B cell (primary cell): ENCODE measurements around the gene ZDHHC1. TPM values are rescaled to one million over a fixed set of nuclear protein-coding genes. Genes with fewer than 3 reads are reported as not detected.

Experiments used
- ATAC-seq: fragments of 200-7000 bp; cut with Tn5 transposase; one replicate; pipeline ENCODE4 v1.10.0; 2021; ENCODE audit warnings: low read depth, mild to moderate bottlenecking, moderate number of reproducible peaks, moderate library complexity
- CTCF ChIA-PET: fragments of 350-600 bp; sonication (Branson Sonifier 250); formaldehyde crosslinking; loops from one replicate; lab custom pipeline; 2021; ENCODE audit warnings: antibody characterized with exemption, inconsistent platforms; lab: Charles Lee
- POLR2A ChIA-PET: fragments of 350-600 bp; sonication (Branson Sonifier 250); formaldehyde crosslinking; loops from one replicate; lab custom pipeline; 2021; ENCODE audit warnings: antibody characterized with exemption; lab: Charles Lee
- DNase-seq: peaks from one replicate; pipeline ENCODE4 v3.0.0; 2013
- H2AFZ ChIP-seq: 2 replicates; pipeline ENCODE4 v1.6.1; 2012; ENCODE audit warnings: mild to moderate bottlenecking, low read depth, low read length; ENCODE audit not compliant: insufficient read depth, poor library complexity, severe bottlenecking
- H3K27ac ChIP-seq, 2 donors: 1 replicate in 1 of 2; 2 replicates in 1 of 2; pipeline ENCODE4 v1.5.1; 2012 to 2013; ENCODE audit warnings: low read length in 2 of 2, mild to moderate bottlenecking in 2 of 2, moderate library complexity in 1 of 2
- H3K27me3 ChIP-seq, 4 experiments: fragments of 200-600 bp in 1 of 4; sonication (generic) in 1 of 4; replicated peaks in 1 of 4; 1 replicate in 2 of 4; 2 replicates in 2 of 4; pipeline versions ENCODE4 v1.6.1 to v1.7.0; 2013 to 2016; ENCODE audit warnings: low read length in 3 of 4, mild to moderate bottlenecking in 2 of 4, mixed read lengths in 1 of 4, moderate library complexity in 1 of 4; ENCODE audit not compliant: insufficient read depth in 4 of 4, control insufficient read depth in 3 of 4; ENCODE audit errors: control extremely low read depth in 1 of 4
- H3K36me3 ChIP-seq, 2 experiments: replicated peaks in 1 of 2; 1 replicate in 1 of 2; 2 replicates in 1 of 2; pipeline versions ENCODE4 v1.6.1 to v1.7.1; 2013; ENCODE audit warnings: low read length in 1 of 2; ENCODE audit not compliant: insufficient read depth in 2 of 2, control insufficient read depth in 1 of 2; ENCODE audit errors: control extremely low read depth in 1 of 2, extremely low read depth in 1 of 2
- H3K4me1 ChIP-seq, 2 donors: fragments of 200-600 bp in 1 of 2; sonication (generic) in 1 of 2; 1 replicate in 1 of 2; 2 replicates in 1 of 2; pipeline versions ENCODE4 v1.5.1 to v1.6.1; 2013 to 2017; ENCODE audit warnings: low read length in 2 of 2; ENCODE audit not compliant: control insufficient read depth in 2 of 2, insufficient read depth in 2 of 2
- H3K4me2 ChIP-seq: replicated peaks from 2 replicates; pipeline ENCODE3; 2012; ENCODE audit warnings: mild to moderate bottlenecking, low read depth, low read length; ENCODE audit not compliant: poor library complexity, severe bottlenecking
- H3K4me3 ChIP-seq, 5 experiments: fragments of 200-600 bp in 1 of 5; sonication (generic) in 1 of 5; 1 replicate in 3 of 5; 2 replicates in 2 of 5; pipeline versions ENCODE4 v1.5.1 to v1.7.0; 2011 to 2016; ENCODE audit warnings: low read length in 4 of 5, mild to moderate bottlenecking in 4 of 5, low read depth in 2 of 5, control low read depth in 1 of 5, moderate library complexity in 1 of 5; ENCODE audit not compliant: insufficient read depth in 1 of 5; ENCODE audit errors: control extremely low read depth in 1 of 5, extremely low read depth in 1 of 5
- H3K79me2 ChIP-seq: fragments of 200-600 bp; sonication (generic); one replicate; pipeline ENCODE4 v1.6.0; 2016; ENCODE audit warnings: low read length; ENCODE audit not compliant: control insufficient read depth, insufficient read depth
- H3K9ac ChIP-seq: fragments of 200-600 bp; sonication (generic); 2 replicates; pipeline ENCODE4 v1.6.1; 2017; ENCODE audit warnings: mild to moderate bottlenecking, low read length, moderate library complexity
- H3K9me3 ChIP-seq, 3 donors: one replicate each; pipeline versions ENCODE4 v1.6.1 to v1.7.1; 2013; ENCODE audit warnings: low read length in 2 of 3; ENCODE audit not compliant: control insufficient read depth in 2 of 3, insufficient read depth in 1 of 3; ENCODE audit errors: control extremely low read depth in 1 of 3
- H4K20me1 ChIP-seq: 2 replicates; pipeline ENCODE4 v1.6.0; 2012; ENCODE audit warnings: mild to moderate bottlenecking, low read length; ENCODE audit not compliant: insufficient read depth, control insufficient read depth, poor library complexity, severe bottlenecking
- H3K27ac Mint-ChIP-seq: one replicate; pipeline ENCODE4 v1.8.0; 2021; ENCODE audit warnings: mixed read lengths
- H3K27me3 Mint-ChIP-seq: one replicate; pipeline ENCODE4 v1.8.0; 2021; ENCODE audit warnings: mixed read lengths
- H3K4me1 Mint-ChIP-seq: one replicate; pipeline ENCODE4 v1.8.0; 2021; ENCODE audit warnings: mixed read lengths
- H3K4me3 Mint-ChIP-seq: one replicate; pipeline ENCODE4 v1.8.0; 2021; ENCODE audit warnings: mixed read lengths
- H3K9me3 Mint-ChIP-seq: one replicate; pipeline ENCODE4 v1.8.0; 2022; ENCODE audit warnings: mixed read lengths; ENCODE audit not compliant: insufficient read depth
- CTCF ChIP-seq: fragments of 200-600 bp; IDR thresholded peaks from one replicate; pipeline ENCODE4 v1.8.0; 2022; ENCODE audit warnings: antibody characterized with exemption, mild to moderate bottlenecking
- EZH2 ChIP-seq: IDR thresholded peaks from 2 replicates; pipeline ENCODE4 v1.6.1; 2012; ENCODE audit warnings: borderline replicate concordance, low read depth, mild to moderate bottlenecking, moderate library complexity, low read length; ENCODE audit not compliant: insufficient read depth, poor library complexity, severe bottlenecking
- WGBS: methylation state at CpG from one replicate; pipeline ENCODE4 v1.1.5; 2013; ENCODE audit warnings: missing lambda C conversion rate; ENCODE audit not compliant: insufficient coverage; 5-methylcytosine and 5-hydroxymethylcytosine counted together
- intact Hi-C: fragments of 100-400 bp; cut with micrococcal nuclease; formaldehyde crosslinking; loops from one replicate; pipeline ENCODE4 v1.10.0; 2022
- polyA plus RNA-seq: library from polyadenylated mRNA; depleted of rRNA; stranded (reverse); fragments of >200 nt; gene quantifications from 2 replicates; pipeline ENCODE4 v1.2.3, GENCODE V29; 2012
- total RNA-seq, 2 donors: library from RNA; stranded (reverse); fragments of 120-200 nt in 1 of 2; gene quantifications; 1 replicate in 1 of 2; 2 replicates in 1 of 2; pipeline versions ENCODE4 v1.2.3 to v1.2.4, GENCODE V29; 2013 to 2022

Gene ZDHHC1
- total and polyA plus RNA-seq, 2 donors (not counting 1 experiment from before 2014, with no cell fraction given), result 0.58 to 2.8 TPM

- no peaks in the 10 kb centered on the region for H3K36me3 ChIP-seq
- ChIA-PET POLR2A (interaction anchor here (0.5 kb wide), 1 partner anchor 233 kb away, joined by 3 read pairs; no protein-coding TSS in a partner anchor), CTCF (interaction anchor here (1.0 to 1.5 kb wide), 3 partner anchors 10 to 79 kb away, joined by 3 to 4 read pairs (median 3); no protein-coding TSS in a partner anchor)
- H3K27ac Mint-ChIP-seq, result no peak overlapping the region
- no peak for DNase-seq
- ATAC-seq, result no peak
- H4K20me1 ChIP-seq, result no peaks in the 10 kb centered on the region
- TF ChIP-seq CTCF (no peak), EZH2 (no peak)
- intact Hi-C loops, result no loop called here
- 98% methylated on average over 5 of the region's 5 CpGs for WGBS
- H3K79me2 ChIP-seq, result no peaks in the 10 kb centered on the region
- H3K9me3 ChIP-seq, result no peaks in the 10 kb centered on the region
- H2AFZ ChIP-seq, result no peak overlapping the region
- no peaks in the 10 kb centered on the region for H3K27me3 ChIP-seq
- no peaks in the 10 kb centered on the region for H3K9me3 Mint-ChIP-seq
- H3K4me3 Mint-ChIP-seq, result no peak overlapping the region
- no peak overlapping the region for H3K27ac ChIP-seq
- H3K4me1 Mint-ChIP-seq, result peaks cover 13% of the 10 kb centered on the region
- H3K27me3 Mint-ChIP-seq, result peaks cover 12% of the 10 kb centered on the region
- no peak overlapping the region for H3K4me3 ChIP-seq
- H3K9ac ChIP-seq, result no peak overlapping the region
- H3K4me2 ChIP-seq, result no peak overlapping the region
- H3K4me1 ChIP-seq, result peaks cover 7 to 12% of the 10 kb centered on the region in 2 donors
Observed at GRCh38 chr16:67386861-67387455, 29.3 kb downstream of the ZDHHC1 start.

- Histone ChIP-seq H3K27ac (no peak overlapping the region), H2AFZ (no peak overlapping the region), H4K20me1 (no peaks in the 10 kb centered on the region), H3K4me2 (no peak overlapping the region), H3K4me3 (no peak overlapping the region), H3K9ac (no peak overlapping the region), H3K4me1 (no peaks in the 10 kb centered on the region), H3K9me3 (no peaks in the 10 kb centered on the region), H3K36me3 (no peaks in the 10 kb centered on the region), H3K79me2 (no peaks in the 10 kb centered on the region), H3K27me3 (no peaks in the 10 kb centered on the region)
- WGBS, result 92% methylated on average over 6 of the region's 8 CpGs
- intact Hi-C loops, result no loop called here
- DNase-seq (no peak), ATAC-seq (no peak)
- H3K4me1 Mint-ChIP-seq, result peaks cover 4% of the 10 kb centered on the region
- TF ChIP-seq CTCF (no peak), EZH2 (no peak)
- POLR2A ChIA-PET, result no interaction called here
- CTCF ChIA-PET, result interaction anchor here (1.1 kb wide), 1 partner anchor 109 kb away, joined by 3 read pairs; no protein-coding TSS in a partner anchor
- no peak overlapping the region for H3K27ac Mint-ChIP-seq
- H3K4me3 Mint-ChIP-seq, result no peak overlapping the region
- H3K27me3 Mint-ChIP-seq, result peaks cover 8% of the 10 kb centered on the region
- no peaks in the 10 kb centered on the region for H3K9me3 Mint-ChIP-seq
Observed at GRCh38 chr16:67384778-67385510, 31.3 kb downstream of the ZDHHC1 start.
